CD14-positive monocyte (primary cell): ENCODE measurements around the gene TLCD1. TPM values are rescaled to one million over a fixed set of nuclear protein-coding genes. Genes with fewer than 3 reads are reported as not detected.
"Not testable (repeated sequence)": the region's sequence is repeated elsewhere in the genome, so short reads cannot be mapped to it uniquely, and the experiment has no call there.

Experiments
- DNase-seq, 3 donors: peaks; one replicate each; pipeline ENCODE4 v3.0.0-alpha.2; 2011 to 2022
- H2AFZ ChIP-seq: 2 replicates; pipeline ENCODE4 v1.6.0; 2012; ENCODE audit warnings: mild to moderate bottlenecking, low read depth, low read length, inconsistent platforms; ENCODE audit not compliant: insufficient read depth, poor library complexity, severe bottlenecking
- H3K27ac ChIP-seq, 2 donors: 1 replicate in 1 of 2; 2 replicates in 1 of 2; pipeline ENCODE4 v1.5.1; 2012 to 2013; ENCODE audit warnings: low read length in 2 of 2, control low read depth in 1 of 2, inconsistent platforms in 1 of 2, low read depth in 1 of 2, mild to moderate bottlenecking in 1 of 2
- H3K27me3 ChIP-seq, 2 donors: one replicate each; pipeline versions ENCODE4 v1.6.0 to v1.6.1; 2011 to 2013; ENCODE audit warnings: low read length in 2 of 2; ENCODE audit not compliant: control insufficient read depth in 2 of 2, insufficient read depth in 2 of 2
- H3K36me3 ChIP-seq, 2 donors: replicated peaks in 1 of 2; 1 replicate in 1 of 2; 2 replicates in 1 of 2; pipeline versions ENCODE4 v1.5.1 to v1.6.1; 2012 to 2013; ENCODE audit warnings: low read length in 2 of 2, control low read depth in 1 of 2, inconsistent platforms in 1 of 2, mild to moderate bottlenecking in 1 of 2; ENCODE audit not compliant: insufficient read depth in 2 of 2, control insufficient read depth in 1 of 2
- H3K4me1 ChIP-seq, 2 donors: 1 replicate in 1 of 2; 2 replicates in 1 of 2; pipeline versions ENCODE4 v1.5.1 to v1.6.1; 2012 to 2013; ENCODE audit warnings: low read length in 2 of 2, control low read depth in 1 of 2, inconsistent platforms in 1 of 2, mild to moderate bottlenecking in 1 of 2, moderate library complexity in 1 of 2; ENCODE audit not compliant: insufficient read depth in 2 of 2, control insufficient read depth in 1 of 2
- H3K4me2 ChIP-seq: replicated peaks from 2 replicates; pipeline ENCODE3; 2012; ENCODE audit warnings: low read length, moderate library complexity, mild to moderate bottlenecking; ENCODE audit not compliant: poor library complexity, severe bottlenecking; ENCODE audit errors: extremely low read depth
- H3K4me3 ChIP-seq, 3 experiments: fragments of 200-600 bp in 1 of 3; sonication (generic) in 1 of 3; replicated peaks in 1 of 3; 1 replicate in 2 of 3; 2 replicates in 1 of 3; pipeline ENCODE4 v1.5.1; 2011 to 2013; ENCODE audit warnings: low read length in 3 of 3, mild to moderate bottlenecking in 3 of 3, control low read depth in 2 of 3, low read depth in 2 of 3, inconsistent platforms in 1 of 3, moderate library complexity in 1 of 3
- H3K79me2 ChIP-seq: 2 replicates; pipeline ENCODE4 v1.6.0; 2012; ENCODE audit warnings: mild to moderate bottlenecking, control low read depth, inconsistent platforms, low read length, moderate library complexity; ENCODE audit not compliant: insufficient read depth
- H3K9ac ChIP-seq: 2 replicates; pipeline ENCODE4 v1.6.0; 2017; ENCODE audit warnings: low read length, mild to moderate bottlenecking; ENCODE audit not compliant: insufficient read depth, poor library complexity, severe bottlenecking
- H3K9me3 ChIP-seq, 2 donors: replicated peaks in 1 of 2; 1 replicate in 1 of 2; 2 replicates in 1 of 2; pipeline versions ENCODE4 v1.5.1 to v1.6.1; 2012 to 2013; ENCODE audit warnings: low read length in 2 of 2, control low read depth in 1 of 2; ENCODE audit not compliant: control insufficient read depth in 1 of 2, insufficient read depth in 1 of 2
- H4K20me1 ChIP-seq: 2 replicates; pipeline ENCODE4 v1.6.0; 2012; ENCODE audit warnings: mild to moderate bottlenecking, low read length, control low read depth, moderate library complexity; ENCODE audit not compliant: insufficient read depth
- H3K27ac Mint-ChIP-seq, 7 donors: one replicate each; pipeline ENCODE4 v1.8.0; 2020; ENCODE audit warnings: mild to moderate bottlenecking in 7 of 7, mixed read lengths in 7 of 7, moderate library complexity in 6 of 7, inconsistent platforms in 2 of 7
- H3K27me3 Mint-ChIP-seq, 3 donors: one replicate each; pipeline ENCODE4 v1.8.0; 2021 to 2022; ENCODE audit warnings: low read depth in 3 of 3, mild to moderate bottlenecking in 3 of 3, mixed read lengths in 3 of 3, moderate library complexity in 3 of 3, inconsistent platforms in 1 of 3
- H3K36me3 Mint-ChIP-seq, 2 donors: one replicate each; pipeline ENCODE4 v1.8.0; 2020; ENCODE audit warnings: mixed read lengths in 2 of 2, inconsistent platforms in 1 of 2, mild to moderate bottlenecking in 1 of 2
- H3K4me1 Mint-ChIP-seq: one replicate; pipeline ENCODE4 v1.8.0; 2020; ENCODE audit warnings: mild to moderate bottlenecking, mixed read lengths
- H3K4me3 Mint-ChIP-seq, 2 donors: one replicate each; pipeline ENCODE4 v1.8.0; 2020; ENCODE audit warnings: mild to moderate bottlenecking in 2 of 2, mixed read lengths in 2 of 2, moderate library complexity in 1 of 2
- H3K9me3 Mint-ChIP-seq, 7 donors: one replicate each; pipeline ENCODE4 v1.8.0; 2020 to 2022; ENCODE audit warnings: mixed read lengths in 7 of 7, mild to moderate bottlenecking in 6 of 7, moderate library complexity in 6 of 7, inconsistent platforms in 2 of 7
- CTCF ChIP-seq: fragments of 200-600 bp; IDR thresholded peaks from one replicate; pipeline ENCODE4 v1.8.0; 2022; ENCODE audit warnings: antibody characterized with exemption, mild to moderate bottlenecking
- WGBS: methylation state at CpG from one replicate; pipeline ENCODE4 v1.1.5; 2013; ENCODE audit warnings: missing lambda C conversion rate; ENCODE audit not compliant: insufficient coverage; 5-methylcytosine and 5-hydroxymethylcytosine counted together
- intact Hi-C, 2 donors: fragments of 100-400 bp; cut with micrococcal nuclease; formaldehyde crosslinking; loops; one replicate each; pipeline versions ENCODE4 v1.15.0 to v1.15.1; 2023
- polyA plus RNA-seq, 3 donors: library from polyadenylated mRNA; depleted of rRNA in 1 of 3; unstranded in 2 of 3; stranded (reverse) in 1 of 3; fragments of 300-500 nt in 2 of 3; fragments of >200 nt in 1 of 3; fragmentation: Illumina TruSeq in 2 of 3; gene quantifications; 1 replicate in 2 of 3; 2 replicates in 1 of 3; pipeline ENCODE4 v1.2.3, GENCODE V29; 2012 to 2021

TLCD1 gene
- polyA plus RNA-seq, 3 donors, result 0.79 TPM; not detected in 2

GRCh38 chr17:28737770-28738679 is 12.0 kb upstream of the TLCD1 start:
- Histone ChIP-seq H3K4me3 (no peak overlapping the region), H3K36me3 (no peaks in the 10 kb centered on the region), H2AFZ (no peak overlapping the region), H3K4me2 (no peak overlapping the region), H3K9me3 (no peaks in the 10 kb centered on the region), H4K20me1 (no peaks in the 10 kb centered on the region), H3K79me2 (no peaks in the 10 kb centered on the region), H3K9ac (no peak overlapping the region), H3K27me3 (no peaks in the 10 kb centered on the region), H3K4me1 (peaks cover 24 to 26% of the 10 kb centered on the region in 2 donors), H3K27ac (no peak overlapping the region)
- no peak for DNase-seq
- intact Hi-C loops, result no loop called here
- no peak for TF ChIP-seq CTCF
- Mint-ChIP-seq H3K27ac (no peak overlapping the region), H3K4me3 (no peak overlapping the region), H3K4me1 (peaks cover 19% of the 10 kb centered on the region), H3K9me3 (peaks cover 0 to 3% (median 0%) of the 10 kb centered on the region in 7 donors), H3K36me3 (peaks cover 15 to 16% of the 10 kb centered on the region in 2 donors), H3K27me3 (peaks cover 6 to 21% (median 8%) of the 10 kb centered on the region in 3 donors)
- WGBS, result 94% methylated on average over 18 of the region's 22 CpGs

- Histone ChIP-seq H2AFZ (no peak overlapping the region), H3K36me3 (no peaks in the 10 kb centered on the region), H3K9ac (no peak overlapping the region), H3K27ac (no peak overlapping the region), H3K79me2 (no peaks in the 10 kb centered on the region), H3K4me1 (peaks cover 17 to 19% of the 10 kb centered on the region in 2 donors), H3K4me3 (no peak overlapping the region), H3K27me3 (no peaks in the 10 kb centered on the region), H3K4me2 (no peak overlapping the region), H3K9me3 (no peaks in the 10 kb centered on the region), H4K20me1 (no peaks in the 10 kb centered on the region)
- peaks cover 15 to 16% of the 10 kb centered on the region in 2 donors for H3K36me3 Mint-ChIP-seq
- TF ChIP-seq CTCF, result no peak
- peaks cover 6 to 18% (median 8%) of the 10 kb centered on the region in 3 donors for H3K27me3 Mint-ChIP-seq
- no peak for DNase-seq
- H3K9me3 Mint-ChIP-seq, result peaks cover 0 to 3% (median 0%) of the 10 kb centered on the region in 7 donors
- intact Hi-C loops, result no loop called here
- H3K4me3 Mint-ChIP-seq, result no peak overlapping the region
- no peak overlapping the region for H3K27ac Mint-ChIP-seq
- WGBS, result 97% methylated on average over 12 of the region's 12 CpGs
- peaks cover 18% of the 10 kb centered on the region for H3K4me1 Mint-ChIP-seq
Measured at GRCh38 chr17:28737316-28737715, 11.3 kb upstream of the TLCD1 start.

GRCh38 chr17:28735913-28736769 is 10.1 kb upstream of the TLCD1 start:
- H3K79me2 ChIP-seq, H3K27ac ChIP-seq, H3K9me3 Mint-ChIP-seq, H3K9me3 ChIP-seq, H4K20me1 ChIP-seq, H3K9ac ChIP-seq, H3K4me2 ChIP-seq, H3K36me3 ChIP-seq, DNase-seq, H3K4me3 Mint-ChIP-seq, H3K4me3 ChIP-seq, H3K27ac Mint-ChIP-seq, H3K27me3 ChIP-seq, H3K4me1 ChIP-seq, intact Hi-C loops, H2AFZ ChIP-seq, H3K4me1 Mint-ChIP-seq: not testable (repeated sequence)
- H3K36me3 Mint-ChIP-seq, result peaks cover 15 to 16% of the 10 kb centered on the region in 2 donors
- H3K27me3 Mint-ChIP-seq, result peaks cover 6 to 14% (median 8%) of the 10 kb centered on the region in 3 donors
- no CpG with 5 or more reads among the region's 8 CpGs for WGBS
